ENCODE data around the gene HHLA2.

The HHLA2 gene

GRCh38 chr3:108300103-108300849, 3.9 kb downstream of the HHLA2 start:
- no peak for DNase-seq (ENCODE audit: low spot score)

- no peak for DNase-seq (ENCODE audit: low spot score)
These were observed 5.5 kb downstream of the HHLA2 start for GRCh38 chr3:108301695-108302404.

GRCh38 chr3:108302570-108302969, 6.2 kb downstream of the HHLA2 start:
- no peak for DNase-seq (ENCODE audit: low spot score)

- DNase-seq (ENCODE audit: low spot score) = peak; percentile 33
These were observed 9.3 kb downstream of the HHLA2 start for GRCh38 chr3:108305484-108306172.

GRCh38 chr3:108311797-108312196, 15.4 kb downstream of the HHLA2 start:
- DNase-seq (ENCODE audit: low spot score) = no peak

GRCh38 chr3:108312656-108313055, 16.3 kb downstream of the HHLA2 start:
- no peak for DNase-seq (ENCODE audit: low spot score)

GRCh38 chr3:108315767-108316301, 19.5 kb downstream of the HHLA2 start:
- no peak for DNase-seq (ENCODE audit: low spot score)

GRCh38 chr3:108319428-108320082, 23.2 kb downstream of the HHLA2 start:
- DNase-seq (ENCODE audit: low spot score) = no peak

GRCh38 chr3:108320746-108321350, 24.5 kb downstream of the HHLA2 start:
- DNase-seq (ENCODE audit: low spot score) = no peak

GRCh38 chr3:108322352-108322751, 26.0 kb downstream of the HHLA2 start:
- DNase-seq (ENCODE audit: low spot score) = no peak

- DNase-seq (ENCODE audit: low spot score) = no peak
These were observed 27.8 kb downstream of the HHLA2 start for GRCh38 chr3:108324177-108324576.

GRCh38 chr3:108327168-108327567, 30.8 kb downstream of the HHLA2 start:
- DNase-seq (ENCODE audit: low spot score) = no peak

GRCh38 chr3:108328821-108329486, 32.6 kb downstream of the HHLA2 start:
- no peak for DNase-seq (ENCODE audit: low spot score)

- no peak for DNase-seq (ENCODE audit: low spot score)
These were observed 33.2 kb downstream of the HHLA2 start for GRCh38 chr3:108329508-108329907.

GRCh38 chr3:108329947-108330346, 33.6 kb downstream of the HHLA2 start:
- no peak for DNase-seq (ENCODE audit: low spot score)

GRCh38 chr3:108331792-108332191, 35.4 kb downstream of the HHLA2 start:
- DNase-seq (ENCODE audit: low spot score) = no peak

- DNase-seq (ENCODE audit: low spot score) = no peak
These were observed 37.6 kb downstream of the HHLA2 start for GRCh38 chr3:108333961-108334360.

- DNase-seq (ENCODE audit: low spot score) = peak; percentile 45
These were observed 38.4 kb downstream of the HHLA2 start for GRCh38 chr3:108334701-108335100.

- no peak for DNase-seq (ENCODE audit: low spot score)
These were observed 42.7 kb downstream of the HHLA2 start for GRCh38 chr3:108338901-108339545.

- DNase-seq (ENCODE audit: low spot score) = no peak
These were observed 45.6 kb downstream of the HHLA2 start for GRCh38 chr3:108341911-108342310.
